NB4 (cell line): ENCODE results near the gene KRTAP17-1.
"Not testable (repeated sequence)": the region's sequence is repeated elsewhere in the genome, so short reads cannot be mapped to it uniquely, and the experiment has no call there.

Experiments used
- CTCF ChIP-seq: IDR thresholded peaks from one replicate; pipeline ENCODE4 v1.5.1; 2012; ENCODE audit warnings: low read depth, low read length
- MAX ChIP-seq: IDR thresholded peaks from 2 replicates; pipeline ENCODE4 v1.6.1; 2011; ENCODE audit warnings: low read depth, low read length
- MYC ChIP-seq: IDR thresholded peaks from 2 replicates; pipeline ENCODE4 v1.6.1; 2011; ENCODE audit warnings: low read depth, low read length
- POLR2A ChIP-seq: IDR thresholded peaks from 2 replicates; pipeline ENCODE4 v1.6.1; 2011; ENCODE audit warnings: mild to moderate bottlenecking; ENCODE audit not compliant: insufficient read length; ENCODE audit errors: extremely low read depth

GRCh38 chr17:41271323-41271722 is 44.2 kb downstream of the KRTAP17-1 start:
- TF ChIP-seq CTCF, POLR2A, MYC, MAX: not testable (repeated sequence)
